HFFc6 (cell line): ENCODE measurements around the gene ABI3BP. TPM values are rescaled to one million over a fixed set of nuclear protein-coding genes. Genes with fewer than 3 reads are reported as not detected.
A peak's percentile ranks its signal among the peaks of the same experiment; 100 is the strongest.

Experiments
- DNase-seq: peaks from one replicate; pipeline ENCODE4 v3.0.0-alpha.2; 2018
- H3K27ac Mint-ChIP-seq: 2 replicates; pipeline ENCODE4 v1.8.0; 2020; ENCODE audit warnings: mild to moderate bottlenecking, mixed read lengths
- H3K27me3 Mint-ChIP-seq: 2 replicates; pipeline ENCODE4 v1.8.0; 2021; ENCODE audit warnings: mild to moderate bottlenecking, moderate library complexity, mixed read lengths; ENCODE audit not compliant: insufficient read depth
- H3K36me3 Mint-ChIP-seq: 2 replicates; pipeline ENCODE4 v1.8.0; 2021; ENCODE audit warnings: low read depth, mixed read lengths
- H3K4me1 Mint-ChIP-seq: 2 replicates; pipeline ENCODE4 v1.8.0; 2020; ENCODE audit warnings: low read depth, mixed read lengths
- H3K4me3 Mint-ChIP-seq: 2 replicates; pipeline ENCODE4 v1.8.0; 2020; ENCODE audit warnings: mild to moderate bottlenecking, moderate library complexity, mixed read lengths
- H3K9me3 Mint-ChIP-seq: 2 replicates; pipeline ENCODE4 v1.8.0; 2020; ENCODE audit warnings: mild to moderate bottlenecking, mixed read lengths
- CTCF ChIP-seq: fragments of 200-600 bp; sonication (generic); IDR thresholded peaks from 2 replicates; pipeline ENCODE4 v1.5.0; 2021; ENCODE audit warnings: antibody characterized with exemption, mild to moderate bottlenecking
- total RNA-seq, 6 experiments: library from RNA; stranded (reverse); fragmentation: NEBNext Ultra II Directional; extraction: Animal tissue kit (Norgen Biotek cat#: 25700); gene quantifications; 2 replicates in 1 of 6; 3 replicates in 5 of 6; pipeline ENCODE4 v1.2.3, GENCODE V29; 2021

Gene ABI3BP
- total RNA-seq, 6 experiments from 2014 or later = 12.4 to 27.8 (median 24.6) TPM

- Mint-ChIP-seq H3K4me1 (peaks cover 32% of the 10 kb centered on the region), H3K27ac (no peak overlapping the region), H3K27me3 (no peaks in the 10 kb centered on the region), H3K36me3 (no peaks in the 10 kb centered on the region), H3K9me3 (no peaks in the 10 kb centered on the region), H3K4me3 (no peak overlapping the region)
- DNase-seq = peak; percentile 3
- no peak for TF ChIP-seq CTCF
These were observed 8.9 kb downstream of the ABI3BP start for GRCh38 chr3:100984308-100984707.

- peak overlapping the region; percentile 72 for H3K27ac Mint-ChIP-seq
These were observed 10.5 kb downstream of the ABI3BP start for GRCh38 chr3:100982710-100983109.

GRCh38 chr3:100981164-100981911 lies 11.9 kb downstream of the ABI3BP start:
- Mint-ChIP-seq H3K27me3 (no peaks in the 10 kb centered on the region), H3K27ac (no peak overlapping the region), H3K4me3 (no peak overlapping the region), H3K36me3 (no peaks in the 10 kb centered on the region), H3K4me1 (peaks cover 51% of the 10 kb centered on the region), H3K9me3 (no peaks in the 10 kb centered on the region)
- no peak for DNase-seq
- TF ChIP-seq CTCF = no peak

More at GRCh38 chr3:100982710-100983109, 10.5 kb downstream of the ABI3BP start:
- peaks cover 48% of the 10 kb centered on the region for H3K4me1 Mint-ChIP-seq
- H3K27me3 Mint-ChIP-seq = no peaks in the 10 kb centered on the region
- H3K9me3 Mint-ChIP-seq = no peaks in the 10 kb centered on the region
- TF ChIP-seq CTCF = no peak
- peak overlapping the region; percentile 75 for H3K4me3 Mint-ChIP-seq
- DNase-seq = peak; percentile 14
- no peaks in the 10 kb centered on the region for H3K36me3 Mint-ChIP-seq

GRCh38 chr3:100978011-100978659 lies 15.1 kb downstream of the ABI3BP start:
- peak; percentile 46 for DNase-seq
- no peak overlapping the region for H3K4me3 Mint-ChIP-seq

GRCh38 chr3:100976611-100977010 lies 16.6 kb downstream of the ABI3BP start:
- no peak for DNase-seq
- no peak for TF ChIP-seq CTCF
- Mint-ChIP-seq H3K4me3 (no peak overlapping the region), H3K4me1 (peaks cover 60% of the 10 kb centered on the region), H3K9me3 (no peaks in the 10 kb centered on the region), H3K27me3 (no peaks in the 10 kb centered on the region), H3K36me3 (no peaks in the 10 kb centered on the region), H3K27ac (no peak overlapping the region)

More at GRCh38 chr3:100978011-100978659, 15.1 kb downstream of the ABI3BP start:
- Mint-ChIP-seq H3K27me3 (no peaks in the 10 kb centered on the region), H3K4me1 (peaks cover 58% of the 10 kb centered on the region), H3K9me3 (no peaks in the 10 kb centered on the region), H3K36me3 (no peaks in the 10 kb centered on the region), H3K27ac (0 out of 2 replicates have a peak overlapping the region, but pooled peaks have one; percentile 38)
- TF ChIP-seq CTCF = no peak
